Gastrocnemius medialis (tissue), 4 donors: Measurements from ENCODE around the gene LFNG.

Experiments used
- POLR2A ChIP-seq, 2 donors: fragments of 450-650 bp; IDR thresholded peaks; one replicate each; pipeline ENCODE4 v1.6.1; 2017; ENCODE audit warnings: antibody characterized with exemption in 2 of 2, mild to moderate bottlenecking in 2 of 2, moderate library complexity in 2 of 2
- TF ChIP-seq, protein P1 (sequence below), 5 experiments: fragments of 450-650 bp in 3 of 5; fragments of 200-600 bp in 2 of 5; sonication (generic) in 2 of 5; IDR thresholded peaks in 4 of 5; conservative IDR thresholded peaks in 1 of 5; 1 replicate in 4 of 5; 2 replicates in 1 of 5; pipeline ENCODE4 v1.5.1; 2016 to 2019; ENCODE audit warnings: antibody characterized with exemption in 5 of 5, mild to moderate bottlenecking in 3 of 5, moderate library complexity in 3 of 5

DNA sequence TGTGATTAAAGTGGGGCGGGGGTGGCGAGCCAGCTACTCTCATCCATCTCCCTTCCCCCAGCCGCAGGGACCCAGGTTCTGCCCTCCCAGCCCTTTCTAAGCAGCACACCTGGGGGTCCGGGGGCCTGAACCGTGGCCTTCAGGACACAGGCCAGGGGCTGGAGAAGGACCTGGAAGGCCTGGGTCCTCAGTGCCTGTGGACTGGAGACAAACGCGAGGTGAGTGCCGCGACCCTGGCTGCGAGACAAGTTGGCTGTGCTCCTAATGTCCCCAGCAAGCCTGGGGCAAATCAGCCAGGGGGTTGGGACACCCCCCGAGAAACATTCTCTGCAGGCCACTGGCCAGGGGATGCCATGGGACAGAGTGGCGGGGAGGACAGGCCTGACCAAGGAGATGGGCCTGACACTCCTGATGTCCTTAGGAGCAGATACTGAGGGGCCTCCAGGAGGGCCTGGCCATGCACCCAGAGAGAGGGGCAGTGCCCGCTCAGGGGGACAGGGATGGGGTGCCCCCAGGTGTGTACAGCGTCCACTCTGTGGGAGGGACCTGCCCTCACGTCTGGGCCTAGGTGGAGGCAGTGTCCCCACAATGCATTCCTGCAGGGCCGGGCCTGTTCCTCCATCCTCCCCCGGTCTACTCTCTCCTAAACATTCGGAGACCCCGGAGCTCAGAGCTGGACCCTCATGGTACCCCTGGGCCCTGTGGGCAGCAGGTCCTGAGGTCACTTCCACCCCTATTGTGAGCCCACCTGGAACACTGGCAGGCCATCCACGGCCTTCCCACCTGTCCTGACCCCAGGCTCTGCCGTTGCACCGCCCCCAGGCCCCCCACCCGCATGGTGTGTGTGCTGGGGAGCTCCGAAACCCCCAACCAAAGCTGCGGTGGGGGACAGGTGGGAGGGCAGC is 22.7 kb downstream of the LFNG start:
- TF ChIP-seq, protein P1, sequence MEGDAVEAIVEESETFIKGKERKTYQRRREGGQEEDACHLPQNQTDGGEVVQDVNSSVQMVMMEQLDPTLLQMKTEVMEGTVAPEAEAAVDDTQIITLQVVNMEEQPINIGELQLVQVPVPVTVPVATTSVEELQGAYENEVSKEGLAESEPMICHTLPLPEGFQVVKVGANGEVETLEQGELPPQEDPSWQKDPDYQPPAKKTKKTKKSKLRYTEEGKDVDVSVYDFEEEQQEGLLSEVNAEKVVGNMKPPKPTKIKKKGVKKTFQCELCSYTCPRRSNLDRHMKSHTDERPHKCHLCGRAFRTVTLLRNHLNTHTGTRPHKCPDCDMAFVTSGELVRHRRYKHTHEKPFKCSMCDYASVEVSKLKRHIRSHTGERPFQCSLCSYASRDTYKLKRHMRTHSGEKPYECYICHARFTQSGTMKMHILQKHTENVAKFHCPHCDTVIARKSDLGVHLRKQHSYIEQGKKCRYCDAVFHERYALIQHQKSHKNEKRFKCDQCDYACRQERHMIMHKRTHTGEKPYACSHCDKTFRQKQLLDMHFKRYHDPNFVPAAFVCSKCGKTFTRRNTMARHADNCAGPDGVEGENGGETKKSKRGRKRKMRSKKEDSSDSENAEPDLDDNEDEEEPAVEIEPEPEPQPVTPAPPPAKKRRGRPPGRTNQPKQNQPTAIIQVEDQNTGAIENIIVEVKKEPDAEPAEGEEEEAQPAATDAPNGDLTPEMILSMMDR (IDR thresholded peaks at IDR 0.05 in 4 of 5, conservative IDR thresholded peaks at IDR 0.05 in 1 of 5) = no peak
- no peak for TF ChIP-seq POLR2A (IDR thresholded peaks at IDR 0.05)
